Measurements from ENCODE around the gene SPRR5.

Gene SPRR5

GRCh38 chr1:152946651-152947256 is at the start of gene SPRR5:
TSS of gene SPRR5 (plus strand) at chr1:152947206. CDS start at chr1:152948555, 1,349 bp downstream.
- DNase-seq (ENCODE audit: low read depth), result no peak
- TF ChIP-seq CTCF (IDR thresholded peaks at IDR 0.05; ENCODE audit: low read length, missing control alignments), result no peak

GRCh38 chr1:152899027-152899426 is 48.0 kb upstream of the SPRR5 start:
- H3K4me3 ChIP-seq (replicated peaks; ENCODE audit: low read depth, low read length), result no peak overlapping the region
- DNase-seq (ENCODE audit: low read depth), result no peak
- no peak for TF ChIP-seq CTCF (IDR thresholded peaks at IDR 0.05; ENCODE audit: low read length, missing control alignments)

More at GRCh38 chr1:152946651-152947256, at the start of gene SPRR5:
- H3K4me3 ChIP-seq (replicated peaks; ENCODE audit: low read depth, low read length), result no peak within 1 kb of the TSS

GRCh38 chr1:152899883-152900282 is 47.1 kb upstream of the SPRR5 start:
- no peak for DNase-seq (ENCODE audit: low read depth)
- H3K4me3 ChIP-seq (replicated peaks; ENCODE audit: low read depth, low read length), result no peak overlapping the region
- no peak for TF ChIP-seq CTCF (IDR thresholded peaks at IDR 0.05; ENCODE audit: low read length, missing control alignments)

- TF ChIP-seq CTCF (IDR thresholded peaks at IDR 0.05; ENCODE audit: low read length, missing control alignments), result no peak
Observed at GRCh38 chr1:152901631-152902030, 45.4 kb upstream of the SPRR5 start.

GRCh38 chr1:152902636-152903035 is 44.4 kb upstream of the SPRR5 start:
- no peak for DNase-seq (ENCODE audit: low read depth)
- no peak for TF ChIP-seq CTCF (IDR thresholded peaks at IDR 0.05; ENCODE audit: low read length, missing control alignments)
- H3K4me3 ChIP-seq (replicated peaks; ENCODE audit: low read depth, low read length), result no peak overlapping the region

More at GRCh38 chr1:152901631-152902030, 45.4 kb upstream of the SPRR5 start:
- DNase-seq (ENCODE audit: low read depth), result no peak
- no peak overlapping the region for H3K4me3 ChIP-seq (replicated peaks; ENCODE audit: low read depth, low read length)

GRCh38 chr1:152904688-152905440 is 42.1 kb upstream of the SPRR5 start:
- TF ChIP-seq CTCF (IDR thresholded peaks at IDR 0.05; ENCODE audit: low read length, missing control alignments), result no peak
- DNase-seq (ENCODE audit: low read depth), result no peak
- no peak overlapping the region for H3K4me3 ChIP-seq (replicated peaks; ENCODE audit: low read depth, low read length)
